Keratinocyte (primary cell): ENCODE measurements around the gene POU5F2. TPM values are rescaled to one million over a fixed set of nuclear protein-coding genes. Genes with fewer than 3 reads are reported as not detected.

ENCODE experiments used
- DNase-seq: peaks from one replicate; pipeline ENCODE4 v3.0.0-alpha.2; 2011; ENCODE audit warnings: low read depth, missing footprints, low spot score
- FAIRE-seq: peaks from 2 replicates; lab custom pipeline; 2011; peaks lifted over from hg19 to GRCh38; lab: Jason Lieb, UNC
- H2AFZ ChIP-seq: 2 replicates; pipeline ENCODE4 v1.6.0; 2012; ENCODE audit warnings: low read length, control low read depth, inconsistent platforms; ENCODE audit not compliant: control insufficient read depth
- H3K27ac ChIP-seq: 2 replicates; pipeline ENCODE4 v1.5.1; 2011; ENCODE audit warnings: low read length; ENCODE audit not compliant: control insufficient read depth, insufficient read depth
- H3K27me3 ChIP-seq: 3 replicates; pipeline ENCODE4 v1.6.0; 2011; ENCODE audit warnings: low read length; ENCODE audit not compliant: control insufficient read depth, insufficient read depth; ENCODE audit errors: extremely low read depth
- H3K36me3 ChIP-seq, 2 experiments: 2 replicates in 1 of 2; 3 replicates in 1 of 2; pipeline ENCODE4 v1.5.1; 2011; ENCODE audit warnings: low read length in 2 of 2, mild to moderate bottlenecking in 1 of 2; ENCODE audit not compliant: control insufficient read depth in 2 of 2, insufficient read depth in 2 of 2; ENCODE audit errors: extremely low read depth in 1 of 2
- H3K4me1 ChIP-seq: 3 replicates; pipeline ENCODE4 v1.5.1; 2011; ENCODE audit warnings: low read length; ENCODE audit not compliant: control insufficient read depth, insufficient read depth; ENCODE audit errors: extremely low read depth
- H3K4me2 ChIP-seq: 3 replicates; pipeline ENCODE4 v1.6.0; 2011; ENCODE audit warnings: low read depth, low read length; ENCODE audit not compliant: control insufficient read depth, insufficient read depth; ENCODE audit errors: extremely low read depth
- H3K4me3 ChIP-seq, 3 experiments: fragments of 200-600 bp in 1 of 3; sonication (generic) in 1 of 3; 2 replicates in 2 of 3; 3 replicates in 1 of 3; pipeline ENCODE4 v1.5.1; 2011 to 2016; ENCODE audit warnings: low read length in 3 of 3, mild to moderate bottlenecking in 3 of 3, control low read depth in 2 of 3, inconsistent platforms in 1 of 3, low read depth in 1 of 3, mixed read lengths in 1 of 3, mixed run types in 1 of 3, moderate library complexity in 1 of 3; ENCODE audit not compliant: control insufficient read depth in 2 of 3, insufficient read depth in 2 of 3; ENCODE audit errors: extremely low read depth in 1 of 3
- H3K79me2 ChIP-seq: 2 replicates; pipeline ENCODE4 v1.6.0; 2012; ENCODE audit warnings: low read length; ENCODE audit not compliant: control insufficient read depth, insufficient read depth
- H3K9ac ChIP-seq: 3 replicates; pipeline ENCODE4 v1.6.0; 2011; ENCODE audit warnings: low read length; ENCODE audit not compliant: control insufficient read depth, insufficient read depth; ENCODE audit errors: extremely low read depth
- H3K9me1 ChIP-seq: 3 replicates; pipeline ENCODE4 v1.6.0; 2011; ENCODE audit warnings: low read length; ENCODE audit not compliant: control insufficient read depth, insufficient read depth; ENCODE audit errors: extremely low read depth
- H3K9me3 ChIP-seq: 2 replicates; pipeline ENCODE4 v1.5.1; 2012; ENCODE audit warnings: low read depth, low read length; ENCODE audit not compliant: control insufficient read depth
- H4K20me1 ChIP-seq: 3 replicates; pipeline ENCODE4 v1.6.0; 2011; ENCODE audit warnings: low read length; ENCODE audit not compliant: control insufficient read depth, insufficient read depth; ENCODE audit errors: extremely low read depth
- CTCF ChIP-seq, 3 experiments: IDR thresholded peaks in 1 of 3; conservative IDR thresholded peaks in 1 of 3; optimal IDR thresholded peaks in 1 of 3; 2 replicates in 2 of 3; 3 replicates in 1 of 3; pipeline versions ENCODE3 to v1.5.1; 2011; ENCODE audit warnings: low read length in 3 of 3, mild to moderate bottlenecking in 3 of 3, moderate library complexity in 2 of 3, control low read depth in 1 of 3, inconsistent platforms in 1 of 3; ENCODE audit not compliant: insufficient read depth in 2 of 3; ENCODE audit errors: extremely low read depth in 1 of 3
- EZH2 ChIP-seq: IDR thresholded peaks from one replicate; pipeline ENCODE4 v1.6.1; 2012; ENCODE audit warnings: inconsistent platforms, mild to moderate bottlenecking, low read length, moderate library complexity
- dilution Hi-C: fragments of 300-500 bp; cut with MboI; formaldehyde crosslinking; loops from one replicate; pipeline ENCODE4 v1.7.0; 2020; ENCODE audit warnings: low sequenced_read_pairs; ENCODE audit not compliant: extremely low pct_ligation_motif_present
- polyA plus RNA-seq, 5 experiments: library from polyadenylated mRNA; depleted of rRNA in 3 of 5; stranded (reverse) in 3 of 5; stranded (forward) in 1 of 5; unstranded in 1 of 5; fragments of >200 nt; gene quantifications; 1 replicate in 1 of 5; 2 replicates in 3 of 5; 3 replicates in 1 of 5; pipeline versions ENCODE4 v1.2.1 to v1.2.3, GENCODE V29; 2011 to 2012; ENCODE audit warnings: missing spikeins in 2 of 5, low read depth in 1 of 5, low replicate concordance in 1 of 5

Gene POU5F2
- polyA plus RNA-seq, 1 donor (not counting 4 experiments of a cell fraction or from before 2014, with no cell fraction given), result 0.09 TPM

GRCh38 chr5:93715327-93715726, 26.1 kb downstream of the POU5F2 start:
- TF ChIP-seq CTCF (optimal IDR thresholded peaks at IDR 0.05 in 1 of 3, IDR thresholded peaks at IDR 0.05 in 1 of 3, conservative IDR thresholded peaks at IDR 0.05 in 1 of 3; ENCODE audit: extremely low read depth in 1 of 3, insufficient read depth in 2 of 3, low read length in 3 of 3) (no peak), EZH2 (no peak)
- H3K4me3 ChIP-seq, result no peak overlapping the region
- DNase-seq, result no peak
- H3K4me1 ChIP-seq, result no peaks in the 10 kb centered on the region
- H3K9me3 ChIP-seq, result no peaks in the 10 kb centered on the region
- no peaks in the 10 kb centered on the region for H3K79me2 ChIP-seq
- no peaks in the 10 kb centered on the region for H3K27me3 ChIP-seq
- no peak overlapping the region for H3K27ac ChIP-seq
- no peak for FAIRE-seq
- H3K36me3 ChIP-seq, result no peaks in the 10 kb centered on the region
- no peaks in the 10 kb centered on the region for H4K20me1 ChIP-seq
- no peak overlapping the region for H3K9ac ChIP-seq
- H2AFZ ChIP-seq, result no peak overlapping the region
- H3K9me1 ChIP-seq, result no peaks in the 10 kb centered on the region
- H3K4me2 ChIP-seq, result no peak overlapping the region
- dilution Hi-C loops, result no loop called here

GRCh38 chr5:93708442-93708841, 33.0 kb downstream of the POU5F2 start:
- DNase-seq (no peak), FAIRE-seq (no peak)
- H3K9me3 ChIP-seq, result no peaks in the 10 kb centered on the region
- dilution Hi-C loops, result no loop called here
- H3K36me3 ChIP-seq, result no peaks in the 10 kb centered on the region
- no peaks in the 10 kb centered on the region for H3K9me1 ChIP-seq
- H3K27ac ChIP-seq, result no peak overlapping the region
- no peak overlapping the region for H3K4me3 ChIP-seq
- no peaks in the 10 kb centered on the region for H3K27me3 ChIP-seq
- H2AFZ ChIP-seq, result no peak overlapping the region
- no peaks in the 10 kb centered on the region for H3K4me1 ChIP-seq
- TF ChIP-seq CTCF (optimal IDR thresholded peaks at IDR 0.05 in 1 of 3, IDR thresholded peaks at IDR 0.05 in 1 of 3, conservative IDR thresholded peaks at IDR 0.05 in 1 of 3; ENCODE audit: extremely low read depth in 1 of 3, insufficient read depth in 2 of 3, low read length in 3 of 3) (no peak), EZH2 (no peak)
- no peak overlapping the region for H3K4me2 ChIP-seq
- H3K9ac ChIP-seq, result no peak overlapping the region
- no peaks in the 10 kb centered on the region for H3K79me2 ChIP-seq
- no peaks in the 10 kb centered on the region for H4K20me1 ChIP-seq
